NCI-H2107 (cell line): Measurements from ENCODE around the gene APOBEC3B.
"Not testable (repeated sequence)": the region's sequence is repeated elsewhere in the genome, so short reads cannot be mapped to it uniquely, and the experiment has no call there.

ENCODE experiments used
- DNase-seq: peaks from one replicate; lab custom pipeline; 2025; lab: John Stamatoyannopoulos, UW

The APOBEC3B gene

GRCh38 chr22:38997518-38997917 is 15.4 kb downstream of the APOBEC3B start:
- DNase-seq: no peak

GRCh38 chr22:39003165-39003638 is 21.1 kb downstream of the APOBEC3B start:
- DNase-seq: no peak

- no peak for DNase-seq
Observed at GRCh38 chr22:39007177-39007576, 25.0 kb downstream of the APOBEC3B start.

- not testable (repeated sequence) for DNase-seq
Observed at GRCh38 chr22:39008271-39008850, 26.2 kb downstream of the APOBEC3B start.

GRCh38 chr22:39010946-39011345 is 28.8 kb downstream of the APOBEC3B start:
- DNase-seq: no peak

GRCh38 chr22:39012533-39013511 is 30.7 kb downstream of the APOBEC3B start:
- DNase-seq: no peak

GRCh38 chr22:39013561-39013941 is 31.4 kb downstream of the APOBEC3B start:
- not testable (repeated sequence) for DNase-seq

- no peak for DNase-seq
Observed at GRCh38 chr22:39013942-39014722, 32.0 kb downstream of the APOBEC3B start, which contains the start of gene APOBEC3C. APOBEC3C (plus strand) TSS chr22:39014257; CDS start chr22:39014363, 106 bp downstream.

- DNase-seq: not testable (repeated sequence)
Observed at GRCh38 chr22:39014723-39015121, 32.6 kb downstream of the APOBEC3B start.

- no peak for DNase-seq
Observed at GRCh38 chr22:39016592-39016991, 34.4 kb downstream of the APOBEC3B start.

- DNase-seq: no peak
Observed at GRCh38 chr22:39017596-39018365, 35.6 kb downstream of the APOBEC3B start.

GRCh38 chr22:39020021-39020651 is 38.0 kb downstream of the APOBEC3B start:
- not testable (repeated sequence) for DNase-seq

GRCh38 chr22:39021552-39022250 is 39.6 kb downstream of the APOBEC3B start:
- no peak for DNase-seq

- DNase-seq: no peak
Observed at GRCh38 chr22:39024519-39025308, 42.6 kb downstream of the APOBEC3B start.

GRCh38 chr22:39026509-39027150 is 44.5 kb downstream of the APOBEC3B start:
- no peak for DNase-seq

GRCh38 chr22:39027717-39028116 is 45.6 kb downstream of the APOBEC3B start:
- DNase-seq: no peak

GRCh38 chr22:39028281-39028680 is 46.1 kb downstream of the APOBEC3B start:
- no peak for DNase-seq

GRCh38 chr22:39029227-39029626 is 47.1 kb downstream of the APOBEC3B start:
- no peak for DNase-seq

GRCh38 chr22:39030705-39031104 is 48.6 kb downstream of the APOBEC3B start:
- no peak for DNase-seq
